ENCODE measurements around the gene CCDC192. TPM values are rescaled to one million over a fixed set of nuclear protein-coding genes. Genes with fewer than 3 reads are reported as not detected.

CCDC192 gene
- total RNA-seq, 1 donor from 2014 or later = 0.31 TPM

DNA sequence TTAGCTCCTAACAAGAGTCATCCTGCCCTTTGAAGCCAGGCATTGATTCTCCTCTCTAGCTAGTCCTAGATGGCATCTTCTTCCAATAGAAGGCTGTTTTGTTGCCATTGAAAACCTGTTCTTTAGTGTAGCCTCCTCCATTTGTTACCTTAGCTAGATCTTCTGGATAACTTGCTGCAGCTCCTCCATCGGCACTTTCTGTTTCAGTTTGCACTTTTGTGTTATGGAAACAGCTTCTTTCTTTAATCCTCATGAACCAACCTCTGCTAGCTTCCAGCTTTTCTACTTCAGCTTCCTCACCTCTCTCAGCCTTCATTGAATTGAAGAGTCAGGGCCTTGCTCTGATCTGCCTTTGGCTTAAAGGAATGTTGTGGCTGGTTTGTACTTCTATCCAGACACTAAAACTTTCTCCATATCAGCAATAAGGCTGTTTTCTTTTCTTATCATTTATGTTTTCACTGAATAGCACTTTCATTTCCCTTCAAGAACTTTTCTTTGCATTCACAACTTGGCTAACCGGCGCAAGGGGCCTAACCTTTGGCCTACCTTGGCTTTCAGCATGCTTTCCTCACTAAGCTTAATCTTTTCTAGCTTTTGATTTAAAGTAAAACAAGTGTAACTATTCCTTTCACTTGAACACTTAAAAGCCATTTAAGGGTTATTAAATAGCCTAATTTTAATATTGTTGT, 213.8 kb downstream of the CCDC192 start:
- Mint-ChIP-seq H3K4me1 (ENCODE audit: unreplicated experiment) (no peaks in the 10 kb centered on the region), H3K4me3 (no peak overlapping the region), H3K9me3 (no peaks in the 10 kb centered on the region), H3K36me3 (peaks cover 4% of the 10 kb centered on the region), H3K27ac (peak overlapping the region; percentile 15), H3K27me3 (no peaks in the 10 kb centered on the region)
- no peak for DNase-seq (ENCODE audit: extremely low spot score, unreplicated experiment)
- TF ChIP-seq, protein P1, sequence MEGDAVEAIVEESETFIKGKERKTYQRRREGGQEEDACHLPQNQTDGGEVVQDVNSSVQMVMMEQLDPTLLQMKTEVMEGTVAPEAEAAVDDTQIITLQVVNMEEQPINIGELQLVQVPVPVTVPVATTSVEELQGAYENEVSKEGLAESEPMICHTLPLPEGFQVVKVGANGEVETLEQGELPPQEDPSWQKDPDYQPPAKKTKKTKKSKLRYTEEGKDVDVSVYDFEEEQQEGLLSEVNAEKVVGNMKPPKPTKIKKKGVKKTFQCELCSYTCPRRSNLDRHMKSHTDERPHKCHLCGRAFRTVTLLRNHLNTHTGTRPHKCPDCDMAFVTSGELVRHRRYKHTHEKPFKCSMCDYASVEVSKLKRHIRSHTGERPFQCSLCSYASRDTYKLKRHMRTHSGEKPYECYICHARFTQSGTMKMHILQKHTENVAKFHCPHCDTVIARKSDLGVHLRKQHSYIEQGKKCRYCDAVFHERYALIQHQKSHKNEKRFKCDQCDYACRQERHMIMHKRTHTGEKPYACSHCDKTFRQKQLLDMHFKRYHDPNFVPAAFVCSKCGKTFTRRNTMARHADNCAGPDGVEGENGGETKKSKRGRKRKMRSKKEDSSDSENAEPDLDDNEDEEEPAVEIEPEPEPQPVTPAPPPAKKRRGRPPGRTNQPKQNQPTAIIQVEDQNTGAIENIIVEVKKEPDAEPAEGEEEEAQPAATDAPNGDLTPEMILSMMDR (conservative IDR thresholded peaks at IDR 0.05) = no peak

DNA sequence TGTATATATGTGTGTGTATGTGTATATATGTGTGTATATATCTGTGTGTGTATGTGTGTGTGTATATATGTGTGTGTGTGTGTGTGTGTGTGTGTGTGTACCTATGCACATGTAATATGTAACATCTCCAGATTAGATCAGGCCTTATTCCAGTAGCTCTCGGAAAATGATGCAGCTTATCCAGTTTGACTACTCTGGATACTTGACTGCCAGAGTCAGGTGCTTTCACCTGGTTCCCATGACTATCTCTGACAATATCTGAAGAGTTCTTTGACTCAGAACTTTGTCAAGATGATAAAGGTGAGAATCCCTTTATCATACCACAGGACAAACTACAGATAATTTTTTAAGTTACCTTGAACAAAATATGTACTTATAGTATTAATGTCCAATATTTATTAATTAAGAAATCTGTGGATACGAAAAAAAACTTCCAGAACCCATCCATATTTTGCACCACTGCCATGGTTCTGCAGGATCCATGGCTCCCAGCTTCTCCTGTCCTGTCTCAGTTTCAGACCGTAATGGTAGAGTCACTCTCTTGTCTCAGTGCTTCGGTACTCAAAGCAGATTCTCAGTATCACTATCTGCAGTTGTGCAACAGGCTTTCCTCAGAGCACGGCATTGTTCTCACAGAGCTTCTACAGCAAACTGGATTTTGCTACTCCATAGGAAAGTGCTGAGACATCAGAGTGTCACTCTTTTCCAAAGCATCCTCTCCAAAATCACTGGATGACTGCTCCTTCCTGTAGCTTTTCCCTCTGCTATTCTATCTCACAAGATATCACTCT, 216.0 kb downstream of the CCDC192 start:
- Mint-ChIP-seq H3K9me3 (no peaks in the 10 kb centered on the region), H3K27me3 (no peaks in the 10 kb centered on the region), H3K36me3 (peaks cover 4% of the 10 kb centered on the region)

DNA sequence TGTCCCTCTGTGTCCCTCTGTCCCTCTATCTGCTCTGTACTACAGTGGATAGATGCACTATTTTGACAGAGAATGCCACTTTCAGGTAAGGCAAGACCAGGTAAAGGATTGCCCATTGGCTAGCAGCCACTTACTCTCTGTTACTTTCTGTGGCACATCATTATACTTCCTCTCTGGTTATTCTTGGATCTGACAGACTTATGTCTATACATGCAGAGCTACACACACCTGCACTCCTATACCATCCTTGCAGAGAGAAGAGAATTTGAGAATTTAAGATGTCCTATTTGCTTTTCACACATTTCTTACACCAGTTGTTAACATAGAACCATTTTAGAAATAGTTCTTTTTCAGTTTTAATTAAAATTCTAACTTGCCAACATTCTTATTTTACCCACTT, 216.6 kb downstream of the CCDC192 start:
- H3K27me3 Mint-ChIP-seq = no peaks in the 10 kb centered on the region
- no peak for DNase-seq (ENCODE audit: extremely low spot score, unreplicated experiment)
- H3K4me1 Mint-ChIP-seq (ENCODE audit: unreplicated experiment) = peaks cover 6% of the 10 kb centered on the region
- no peak overlapping the region for H3K27ac Mint-ChIP-seq
- peaks cover 4% of the 10 kb centered on the region for H3K36me3 Mint-ChIP-seq
- no peak overlapping the region for H3K4me3 Mint-ChIP-seq
- no peaks in the 10 kb centered on the region for H3K9me3 Mint-ChIP-seq
- TF ChIP-seq, protein P1 (conservative IDR thresholded peaks at IDR 0.05) = no peak

More for the DNA sequence above, 216.0 kb downstream of the CCDC192 start:
- no peak overlapping the region for H3K4me3 Mint-ChIP-seq
- no peak for DNase-seq (ENCODE audit: extremely low spot score, unreplicated experiment)
- peaks cover under 1% of the 10 kb centered on the region for H3K4me1 Mint-ChIP-seq (ENCODE audit: unreplicated experiment)
- peak overlapping the region; percentile 25 for H3K27ac Mint-ChIP-seq
- TF ChIP-seq, protein P1 (conservative IDR thresholded peaks at IDR 0.05) = no peak

DNA sequence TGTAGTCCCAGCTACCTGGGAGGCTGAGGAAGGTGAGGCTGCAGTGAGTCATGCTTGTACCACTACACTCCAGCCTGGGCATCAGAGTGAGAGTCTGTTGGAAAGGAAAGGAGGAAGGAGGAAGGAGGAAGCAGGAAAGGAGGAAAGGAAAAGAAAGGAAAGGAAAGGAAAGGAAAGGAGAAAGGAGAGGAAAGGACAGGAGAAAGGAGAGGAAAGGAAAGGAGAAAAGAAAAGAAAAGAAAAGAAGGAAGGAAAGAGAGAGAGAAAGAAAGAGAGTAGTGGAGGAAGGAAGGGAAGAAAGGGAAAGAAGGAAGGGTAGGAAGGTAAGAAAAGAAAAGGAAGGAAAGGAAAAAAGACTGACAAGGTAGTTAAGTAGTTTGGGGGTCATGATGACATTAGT, 217.7 kb downstream of the CCDC192 start:
- TF ChIP-seq, protein P1 (conservative IDR thresholded peaks at IDR 0.05) = no peak
- DNase-seq (ENCODE audit: extremely low spot score, unreplicated experiment) = no peak
- Mint-ChIP-seq H3K9me3 (no peaks in the 10 kb centered on the region), H3K27ac (no peak overlapping the region), H3K36me3 (peaks cover 4% of the 10 kb centered on the region), H3K4me3 (no peak overlapping the region), H3K27me3 (no peaks in the 10 kb centered on the region), H3K4me1 (ENCODE audit: unreplicated experiment) (peaks cover 10% of the 10 kb centered on the region)

DNA sequence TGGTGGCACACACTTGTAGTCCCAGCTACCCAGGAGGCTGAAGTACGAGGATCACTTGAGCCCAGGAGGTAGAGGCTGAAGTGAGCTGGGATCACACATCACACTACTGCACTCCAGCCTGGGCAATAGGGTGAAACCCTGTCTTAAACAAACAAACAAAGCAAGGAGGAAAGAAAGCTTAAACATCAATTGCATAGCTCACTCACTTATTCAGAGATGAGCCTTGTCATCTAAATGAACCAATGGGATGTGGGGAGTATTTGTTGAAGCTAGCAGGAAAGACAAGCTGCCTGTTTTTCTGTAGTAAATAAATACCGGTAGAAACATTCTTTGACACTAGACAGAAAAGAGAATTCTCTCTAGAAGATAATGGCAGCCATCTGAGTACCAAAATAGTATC, 219.4 kb downstream of the CCDC192 start:
- H3K27ac Mint-ChIP-seq = no peak overlapping the region
- H3K9me3 Mint-ChIP-seq = no peaks in the 10 kb centered on the region
- peaks cover 18% of the 10 kb centered on the region for H3K4me1 Mint-ChIP-seq (ENCODE audit: unreplicated experiment)
- DNase-seq (ENCODE audit: extremely low spot score, unreplicated experiment) = no peak
- TF ChIP-seq, protein P1 (conservative IDR thresholded peaks at IDR 0.05) = no peak
- no peak overlapping the region for H3K4me3 Mint-ChIP-seq
- no peaks in the 10 kb centered on the region for H3K27me3 Mint-ChIP-seq
- peaks cover 4% of the 10 kb centered on the region for H3K36me3 Mint-ChIP-seq

All from type B pancreatic cell (in vitro differentiated cells).